ENCODE data around the gene C2orf76.

Gene C2orf76

GRCh38 chr2:119337749-119338148 lies 28.9 kb downstream of the C2orf76 start:
- DNase-seq = no peak

DNA sequence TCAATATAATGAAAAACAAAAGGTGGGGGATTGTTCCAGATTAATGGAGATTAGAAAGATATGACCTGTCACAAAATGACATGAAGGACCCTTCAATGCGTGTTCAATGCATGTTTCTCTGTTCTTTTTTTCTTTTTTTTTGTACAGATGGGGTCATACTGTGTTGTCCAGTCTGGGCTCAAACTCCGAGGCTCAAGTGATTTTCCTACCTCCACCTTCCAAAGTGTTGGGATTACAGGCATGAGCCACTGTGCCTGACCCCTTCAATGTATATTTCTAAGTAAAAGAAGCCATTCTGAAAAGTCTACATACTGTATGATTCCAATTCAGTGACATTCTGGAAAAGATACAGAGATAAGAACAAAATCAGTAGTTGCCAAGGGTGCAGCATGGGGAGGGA lies 32.8 kb downstream of the C2orf76 start:
- no peak for DNase-seq

GRCh38 chr2:119333360-119333759 lies 33.3 kb downstream of the C2orf76 start:
- DNase-seq = no peak

- no peak for DNase-seq
These were observed 33.7 kb downstream of the C2orf76 start for GRCh38 chr2:119332953-119333352.

- no peak for DNase-seq
These were observed 39.2 kb downstream of the C2orf76 start for GRCh38 chr2:119327431-119327830.

DNA sequence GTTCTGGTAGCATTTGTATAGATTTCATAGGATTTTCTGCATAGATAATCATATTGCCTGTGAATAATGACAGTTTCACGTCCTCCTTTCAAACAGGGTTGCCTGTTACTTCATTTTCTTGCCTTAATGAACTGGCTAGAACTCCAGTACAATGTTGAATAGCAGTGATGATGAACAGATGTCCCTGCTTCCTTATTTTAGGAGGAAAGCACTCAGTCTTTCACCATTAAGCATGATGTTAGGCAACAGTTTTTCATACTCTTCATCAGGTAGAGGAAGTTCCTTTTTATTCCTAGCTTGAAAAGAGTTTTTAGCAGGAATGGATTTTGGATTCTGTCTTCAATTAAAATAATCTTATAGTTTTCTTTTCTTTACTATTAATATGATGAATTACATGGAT lies 39.7 kb downstream of the C2orf76 start:
- no peak for DNase-seq

GRCh38 chr2:119324685-119325270 lies 41.9 kb downstream of the C2orf76 start:
- DNase-seq = no peak

DNA sequence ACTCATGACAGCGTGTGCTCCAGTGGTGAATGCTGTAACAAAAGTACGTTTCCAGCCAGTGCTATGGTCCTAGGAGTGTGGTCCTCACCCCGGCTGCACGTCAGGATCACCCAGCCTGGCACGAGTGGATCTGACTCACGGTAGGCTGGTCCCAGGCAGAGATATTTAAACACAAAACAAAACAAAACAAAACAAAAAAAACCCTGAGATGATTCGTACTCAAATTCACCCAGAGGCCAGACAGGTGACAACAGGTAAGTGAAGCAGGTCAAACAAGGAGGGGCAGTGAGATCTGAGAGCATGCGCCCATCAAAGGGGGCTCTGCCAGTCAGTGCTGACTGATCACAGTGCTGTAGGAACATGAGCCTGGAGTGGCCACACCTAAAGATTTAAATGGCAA lies 43.2 kb downstream of the C2orf76 start:
- no peak for DNase-seq

DNA sequence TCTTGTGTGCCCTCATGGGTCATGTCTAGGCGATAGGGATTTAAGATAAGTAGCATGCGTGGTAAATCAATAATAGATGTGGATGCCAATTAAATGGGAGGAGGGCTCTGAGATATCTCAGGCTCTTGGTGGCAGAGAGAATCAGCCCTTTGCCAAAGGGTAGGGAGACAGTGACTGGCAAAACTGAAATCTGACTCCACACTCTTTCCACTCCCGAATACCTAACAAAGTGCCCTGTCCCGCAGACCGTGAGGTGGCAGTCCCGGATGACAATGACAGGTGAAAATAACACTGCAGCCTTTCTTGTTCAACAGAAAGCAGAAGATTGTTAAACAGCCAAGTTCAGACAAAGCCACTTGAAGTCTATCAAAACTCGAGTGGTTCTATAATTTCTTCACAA lies 47.0 kb downstream of the C2orf76 start:
- DNase-seq = no peak

- no peak for DNase-seq
These were observed 49.1 kb downstream of the C2orf76 start for GRCh38 chr2:119317554-119317953.

GRCh38 chr2:119316066-119316465 lies 50.6 kb downstream of the C2orf76 start:
- no peak for DNase-seq

- DNase-seq = no peak
These were observed 51.3 kb downstream of the C2orf76 start for GRCh38 chr2:119315241-119315925.

DNA sequence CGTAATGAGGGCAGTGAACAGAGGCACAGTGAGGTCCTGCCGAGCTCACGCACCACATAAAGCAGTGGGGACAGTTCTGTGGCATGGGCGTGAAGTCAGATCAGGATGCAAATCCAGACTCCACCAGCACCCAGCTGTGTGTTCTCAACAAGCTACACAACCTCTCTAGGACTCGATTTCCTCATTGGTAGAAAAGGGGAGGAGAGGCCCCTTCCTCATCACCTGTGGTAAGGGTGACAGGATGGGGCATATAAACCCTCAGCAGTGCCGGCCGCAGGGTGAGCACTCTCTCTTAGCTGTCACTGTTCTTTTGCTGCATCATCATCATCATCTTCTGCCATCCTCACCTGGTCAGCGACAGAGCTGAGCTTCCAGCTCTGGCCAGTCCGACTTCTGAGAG lies 54.8 kb downstream of the C2orf76 start:
- no peak for DNase-seq

GRCh38 chr2:119311371-119311770 lies 55.3 kb downstream of the C2orf76 start:
- no peak for DNase-seq

DNA sequence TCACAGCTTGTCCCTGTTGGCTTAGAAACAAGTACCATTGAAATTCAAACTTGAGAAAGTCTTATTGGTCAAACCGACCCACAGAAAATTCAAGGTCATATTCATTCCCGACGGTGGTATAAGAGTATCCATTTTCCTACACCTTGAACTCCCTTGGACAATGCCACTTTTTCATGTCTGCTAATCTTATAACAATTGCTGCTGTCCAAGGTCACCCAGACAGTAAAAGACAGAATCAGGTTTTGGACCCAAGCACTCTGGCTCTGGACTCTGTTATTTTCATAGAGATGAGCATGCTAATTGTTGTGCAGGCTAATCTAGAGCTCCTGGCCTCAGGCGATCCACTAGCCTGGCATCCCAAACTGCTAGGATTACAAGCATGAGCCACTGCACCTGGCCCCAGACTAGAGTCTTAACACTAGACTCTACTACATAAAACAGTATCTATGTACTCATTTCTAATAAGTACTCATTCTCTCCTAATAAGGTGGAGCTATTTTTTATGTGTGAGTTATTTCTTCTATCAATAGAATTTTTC lies 57.8 kb downstream of the C2orf76 start:
- no peak for DNase-seq

DNA sequence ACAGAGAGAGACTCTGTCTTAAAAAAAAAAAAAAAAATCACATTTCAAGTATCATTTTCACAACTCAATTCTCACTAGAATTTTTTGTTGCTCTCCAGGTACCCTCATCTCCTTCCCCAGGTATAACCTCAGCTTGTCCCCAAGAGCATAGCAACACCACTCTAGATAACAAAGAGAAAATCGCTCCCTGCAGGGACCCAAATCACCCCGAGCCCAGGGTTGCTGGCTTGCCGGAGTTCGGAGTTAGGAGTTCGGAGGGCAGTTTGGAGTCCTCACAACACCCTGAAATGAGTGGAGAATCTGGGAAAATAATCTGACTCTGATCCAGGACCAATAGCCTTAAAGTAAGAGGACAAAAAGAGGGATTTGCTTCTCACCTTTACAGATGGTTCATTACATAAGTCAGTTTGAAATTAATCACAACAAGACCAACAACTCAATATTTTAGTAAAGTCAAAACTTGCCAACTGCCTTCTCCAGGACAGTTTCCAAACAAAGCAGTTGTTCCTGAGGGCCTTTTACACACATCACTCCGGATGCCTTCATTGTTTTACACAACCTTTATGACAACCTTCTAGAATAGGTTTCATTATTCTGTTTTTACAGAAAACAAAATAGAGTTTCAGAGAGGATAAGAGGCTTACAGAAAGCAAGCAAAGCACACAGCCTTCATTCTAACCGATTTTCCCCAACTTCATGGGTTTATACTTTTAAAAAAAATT lies 59.1 kb downstream of the C2orf76 start:
- no peak for DNase-seq

GRCh38 chr2:119306196-119306590 lies 60.4 kb downstream of the C2orf76 start:
- DNase-seq = no peak

DNA sequence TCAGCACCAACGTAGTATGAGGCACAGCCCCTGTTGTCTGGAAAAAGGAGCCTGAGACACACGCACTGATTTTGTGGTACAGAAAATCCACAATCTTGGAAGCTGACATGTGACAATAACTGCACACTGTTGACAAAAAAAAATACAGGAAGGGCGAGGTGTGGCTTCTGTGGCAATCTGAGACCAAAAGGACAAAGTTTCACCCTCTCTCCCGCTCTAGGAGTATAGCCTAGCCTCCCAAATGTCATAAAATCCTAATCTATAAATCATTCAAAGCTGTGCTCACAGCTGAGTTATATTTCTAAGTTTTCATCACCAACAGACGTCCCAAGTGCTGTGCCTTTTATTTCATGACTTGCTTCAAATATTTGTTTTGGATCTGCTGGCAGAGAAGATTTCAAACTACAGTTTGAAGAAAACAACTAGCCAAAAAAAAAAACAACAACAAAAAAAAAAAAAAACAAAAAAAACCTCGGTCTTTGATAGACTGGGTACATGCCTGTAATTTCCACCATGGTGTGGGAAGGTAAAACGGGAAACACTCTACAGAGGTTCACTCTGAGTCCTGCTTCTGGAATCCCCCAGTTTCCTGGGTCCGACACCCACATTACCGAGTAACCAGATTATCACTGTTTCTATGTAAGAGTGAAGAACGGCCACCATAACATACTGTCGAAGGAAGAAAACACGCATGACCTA lies 61.0 kb downstream of the C2orf76 start:
- no peak for DNase-seq

GRCh38 chr2:119304847-119305246 lies 61.8 kb downstream of the C2orf76 start:
- no peak for DNase-seq

- DNase-seq = no peak
These were observed 65.2 kb downstream of the C2orf76 start for GRCh38 chr2:119301413-119301812.

- DNase-seq = no peak
These were observed 70.8 kb downstream of the C2orf76 start for GRCh38 chr2:119295688-119296375.

- no peak for DNase-seq
These were observed 72.0 kb downstream of the C2orf76 start for GRCh38 chr2:119294671-119295070.

GRCh38 chr2:119293900-119294299 lies 72.7 kb downstream of the C2orf76 start:
- DNase-seq = no peak

Measured in right forelimb (tissue), 1 donor.